ENCODE measurements around the gene USP48.

The USP48 gene

DNA sequence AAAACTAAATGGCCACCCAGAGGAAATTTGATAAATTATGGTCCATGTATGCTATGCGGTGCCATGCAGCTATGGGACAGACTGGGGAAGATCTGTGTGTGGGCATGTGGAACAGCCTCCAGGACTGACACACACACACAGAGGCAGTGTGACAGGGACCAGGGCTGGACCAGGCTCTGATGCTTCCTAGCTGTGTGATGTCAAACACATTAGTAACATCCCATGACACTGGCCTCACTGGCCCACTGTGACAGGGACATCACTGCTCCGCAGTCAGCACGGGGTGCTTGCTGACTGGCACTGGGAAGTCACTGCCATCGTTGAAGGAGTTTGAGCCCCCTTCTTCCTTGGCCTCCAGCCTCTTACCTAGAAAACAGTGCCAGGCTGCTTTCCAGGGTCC is 127.7 kb downstream of the USP48 start:
- no peak for DNase-seq (ENCODE audit: extremely low read depth in 1 of 2, low read depth in 1 of 2)

DNA sequence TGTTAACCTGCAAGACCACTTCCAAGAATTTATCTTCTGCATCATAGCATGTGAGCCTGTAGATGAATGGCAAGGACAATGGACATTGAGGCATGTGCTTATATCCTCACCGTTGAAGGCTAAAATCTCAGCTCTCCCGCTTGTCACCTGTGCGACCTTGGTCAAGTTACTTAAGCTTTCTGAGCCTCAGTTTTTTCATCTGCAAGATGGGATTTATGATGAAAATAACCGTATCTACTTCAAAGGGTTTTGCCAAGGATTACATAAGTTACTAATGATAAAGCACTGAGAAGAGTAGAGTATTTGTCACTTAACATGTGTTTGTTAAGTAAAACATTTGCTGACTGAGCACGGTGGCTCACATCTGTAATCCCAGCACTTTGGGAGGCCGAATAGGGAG is 128.7 kb downstream of the USP48 start:
- no peak for DNase-seq (ENCODE audit: extremely low read depth in 1 of 2, low read depth in 1 of 2)

DNA sequence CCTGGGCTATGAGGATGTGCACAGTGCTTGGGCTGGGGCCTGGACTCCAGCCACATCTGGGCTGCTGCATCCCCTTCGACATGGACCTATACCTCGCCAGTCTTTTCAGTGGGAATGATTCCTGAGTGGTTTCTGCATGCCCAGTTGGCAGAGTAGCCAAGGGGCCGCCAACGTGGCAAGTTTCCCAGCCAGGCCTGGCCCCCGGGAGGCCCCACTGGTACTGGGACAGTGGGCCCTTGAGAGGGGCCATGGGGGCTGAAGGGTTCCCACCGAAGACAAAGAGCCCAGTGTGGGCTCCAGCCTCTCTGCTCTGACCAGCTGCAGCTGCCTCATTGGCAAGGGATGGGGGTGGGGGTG is 129.2 kb downstream of the USP48 start:
- no peak for DNase-seq (ENCODE audit: extremely low read depth in 1 of 2, low read depth in 1 of 2)

DNA sequence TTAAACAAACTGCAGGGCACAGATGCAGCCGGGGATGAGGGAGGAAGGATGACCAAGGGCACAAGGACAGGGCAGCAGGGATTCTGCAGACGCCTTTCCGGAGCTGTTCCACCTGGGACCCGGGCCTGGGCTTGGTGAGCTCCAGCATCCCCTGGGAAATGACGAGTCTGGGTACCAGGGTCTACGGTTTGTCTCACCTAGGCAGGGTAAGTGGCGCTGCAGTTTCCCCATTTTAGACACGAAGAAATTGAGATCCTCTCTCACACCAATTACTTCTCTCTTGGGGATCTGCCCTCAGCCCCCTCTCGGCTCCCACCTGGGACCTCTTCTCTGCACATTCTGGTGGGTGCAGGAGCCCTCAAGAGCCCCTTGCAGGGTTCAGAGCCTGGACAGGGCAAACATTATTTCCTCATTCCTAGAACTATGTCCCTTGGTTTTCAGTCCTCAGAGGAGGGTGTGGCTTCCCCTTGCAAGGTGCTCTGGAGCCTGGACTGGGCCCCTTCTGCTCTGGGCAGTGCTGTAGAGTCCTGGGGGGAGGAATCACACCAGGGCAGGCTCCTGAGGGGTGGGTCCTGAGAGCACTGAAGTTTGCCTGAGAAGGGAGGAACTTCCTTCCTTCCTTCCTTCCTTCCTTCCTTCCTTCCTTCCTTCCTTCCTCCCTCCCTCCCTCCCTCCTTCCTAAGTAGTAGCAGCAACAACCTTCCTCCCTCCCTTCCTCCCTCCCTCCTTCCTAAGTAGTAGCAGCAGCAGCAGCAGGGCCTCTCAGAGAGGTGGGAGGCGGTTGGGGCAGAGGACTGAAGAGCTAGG is 129.8 kb downstream of the USP48 start:
- DNase-seq (ENCODE audit: extremely low read depth in 1 of 2, low read depth in 1 of 2) = no peak

DNA sequence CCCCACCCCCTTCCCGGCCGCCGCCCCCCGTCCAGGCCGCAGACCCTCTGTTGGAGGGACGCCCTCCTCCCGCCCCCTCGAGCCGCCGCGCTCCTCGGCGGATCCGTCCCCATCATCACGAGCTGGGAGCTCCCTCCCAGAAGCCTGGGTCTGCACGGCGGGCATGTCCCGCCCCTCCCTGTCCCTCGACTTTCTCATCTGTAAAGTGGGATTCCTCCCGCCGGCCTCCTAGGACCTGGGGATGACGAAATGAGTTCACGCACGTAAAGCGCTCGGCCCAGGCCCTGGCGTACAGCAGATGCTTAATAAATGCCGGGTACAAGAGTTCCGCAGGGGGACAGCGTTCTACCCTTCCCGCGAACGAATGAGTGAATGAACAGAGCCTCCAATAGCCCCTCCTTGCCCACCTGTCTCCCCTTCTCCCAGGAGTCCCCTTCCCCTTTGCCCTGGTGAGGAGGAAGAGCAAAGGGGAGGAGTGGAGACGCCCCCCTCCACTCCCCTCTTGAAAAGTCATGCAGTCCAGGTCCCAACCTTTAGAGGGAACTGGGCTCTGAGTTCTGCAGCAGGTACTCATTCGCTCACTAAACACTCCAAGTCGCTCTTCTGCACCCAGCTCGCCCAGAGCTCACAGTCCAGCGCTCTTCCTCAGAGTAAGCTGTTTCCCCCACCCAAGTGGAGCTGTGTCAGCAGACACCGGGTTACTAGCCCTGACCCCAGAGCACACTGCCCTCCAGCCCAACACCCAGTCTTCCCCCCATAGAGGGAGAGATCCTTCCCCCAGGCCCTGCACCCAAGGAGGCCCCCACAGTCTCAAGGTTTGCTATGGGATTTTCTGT is 130.6 kb downstream of the USP48 start:
- DNase-seq (ENCODE audit: extremely low read depth in 1 of 2, low read depth in 1 of 2) = no peak

DNA sequence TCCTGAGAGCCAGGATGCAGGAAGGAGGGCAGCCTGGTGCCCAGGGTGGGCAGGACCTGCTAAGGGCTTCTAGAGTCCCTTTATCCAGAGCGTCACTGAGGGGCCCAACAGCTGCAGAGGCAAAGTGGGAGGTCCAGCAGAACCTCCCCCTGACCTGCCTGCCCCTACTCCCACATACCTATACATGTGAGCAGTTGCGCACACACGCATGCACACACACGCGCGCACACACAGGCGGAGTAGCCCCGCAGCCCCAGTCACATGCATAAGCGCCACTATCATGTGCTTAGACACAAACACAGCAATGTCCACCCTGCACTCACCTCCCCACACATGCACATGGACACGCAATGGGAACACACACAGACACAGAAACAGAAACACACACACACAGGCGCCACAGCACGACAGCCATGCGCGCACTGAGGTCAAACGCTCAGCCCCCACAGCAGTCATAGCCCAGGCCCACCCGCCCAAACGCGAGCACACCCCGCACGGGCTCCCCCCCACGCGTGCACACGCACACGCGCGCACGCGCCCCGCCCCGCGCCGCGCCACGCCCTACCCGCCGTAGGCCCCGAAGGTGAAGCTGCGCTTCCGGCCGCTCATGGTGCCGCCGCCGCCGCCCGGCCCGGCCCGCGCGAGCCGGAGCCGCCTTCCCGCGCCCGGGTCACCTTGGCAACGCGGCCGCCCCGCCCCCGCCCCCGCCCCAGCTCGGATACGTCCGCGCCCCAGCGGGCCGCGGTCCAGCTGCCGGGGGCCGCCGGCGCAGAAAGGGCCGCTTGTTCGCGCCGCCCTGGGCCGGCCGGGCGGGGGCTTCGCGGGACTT is 131.5 kb downstream of the USP48 start:
- peak in 1 of 2 donors; percentile 17 for DNase-seq (ENCODE audit: extremely low read depth in 1 of 2, low read depth in 1 of 2)

DNA sequence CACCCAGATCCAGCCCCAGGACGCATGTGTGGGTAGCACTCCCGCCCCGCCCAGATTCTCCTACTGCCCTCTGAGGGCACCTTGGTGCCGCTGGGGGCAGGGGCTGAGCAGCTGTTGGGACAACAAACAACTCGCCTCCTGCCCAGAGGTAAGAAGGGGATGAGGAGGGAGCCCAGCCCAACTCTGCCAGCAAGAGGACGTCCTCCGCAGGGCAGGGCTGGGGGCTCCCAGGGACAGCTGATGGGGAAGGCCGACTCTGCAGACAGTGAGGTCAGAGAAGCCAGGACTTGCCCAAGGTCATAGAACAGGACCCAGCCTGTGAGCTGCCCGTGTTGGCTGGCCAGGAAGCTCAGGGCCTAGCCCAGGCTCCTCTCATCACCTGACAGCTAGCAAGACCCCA is 132.5 kb downstream of the USP48 start:
- no peak for DNase-seq (ENCODE audit: extremely low read depth in 1 of 2, low read depth in 1 of 2)

DNA sequence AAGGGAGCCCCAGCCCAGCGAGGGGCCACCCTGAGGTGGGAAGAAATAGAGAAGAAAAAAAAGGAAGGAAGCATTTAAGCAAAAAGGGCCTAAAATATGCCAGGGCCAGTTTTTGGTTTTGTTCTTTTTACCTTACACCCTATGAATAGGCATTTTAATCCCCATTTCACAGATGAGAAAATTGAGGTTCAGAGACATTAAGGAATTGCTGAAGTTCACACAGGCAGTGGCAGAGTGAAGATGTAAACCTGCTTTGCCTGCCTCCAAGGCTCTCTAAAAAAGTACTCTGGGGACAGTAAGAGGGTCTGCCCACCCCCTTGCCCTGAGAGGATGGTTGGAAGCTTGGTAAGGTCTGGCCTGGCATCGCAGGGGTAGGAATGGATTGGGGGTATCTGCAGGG is 133.6 kb downstream of the USP48 start:
- DNase-seq (ENCODE audit: extremely low read depth in 1 of 2, low read depth in 1 of 2) = no peak

DNA sequence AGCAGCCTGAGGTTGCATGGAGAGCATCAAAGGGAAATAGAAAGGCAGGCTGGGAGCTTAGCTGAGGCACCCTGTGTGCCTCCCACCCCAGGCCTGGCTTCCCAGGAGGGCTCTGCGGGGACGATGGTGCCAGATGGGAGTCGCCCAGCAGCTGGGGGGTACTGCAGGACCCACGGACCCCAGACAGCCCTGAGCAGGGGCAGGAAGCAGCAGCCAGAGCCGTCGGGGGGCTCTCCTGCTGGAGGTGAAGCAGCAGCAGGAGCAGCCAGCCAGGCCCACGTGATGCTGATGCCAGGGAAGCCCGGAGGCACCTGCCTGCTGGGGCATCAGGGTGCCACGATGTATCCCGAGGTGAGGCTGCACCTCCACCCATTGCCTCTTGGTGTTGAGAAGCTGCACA is 134.2 kb downstream of the USP48 start:
- no peak for DNase-seq (ENCODE audit: extremely low read depth in 1 of 2, low read depth in 1 of 2)

DNA sequence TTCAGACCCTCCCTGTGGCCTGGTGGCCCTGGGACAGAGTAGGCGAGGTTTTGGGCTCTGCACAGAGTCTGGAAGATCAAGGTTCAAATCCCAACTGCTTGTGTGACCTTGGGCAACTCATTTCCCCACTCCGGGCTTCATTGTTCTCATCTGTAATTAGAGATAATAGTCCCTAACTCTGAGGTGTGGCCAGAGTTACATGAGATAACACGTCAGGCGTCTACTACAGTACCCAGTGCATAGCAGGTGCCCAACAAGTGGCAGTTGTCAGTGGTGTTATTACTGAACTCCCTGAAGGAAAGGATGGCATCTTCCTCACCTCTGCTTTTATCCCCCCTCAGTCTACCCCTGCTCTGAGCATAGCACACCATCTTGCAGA is 134.6 kb downstream of the USP48 start:
- DNase-seq (ENCODE audit: extremely low read depth in 1 of 2, low read depth in 1 of 2) = no peak

DNA sequence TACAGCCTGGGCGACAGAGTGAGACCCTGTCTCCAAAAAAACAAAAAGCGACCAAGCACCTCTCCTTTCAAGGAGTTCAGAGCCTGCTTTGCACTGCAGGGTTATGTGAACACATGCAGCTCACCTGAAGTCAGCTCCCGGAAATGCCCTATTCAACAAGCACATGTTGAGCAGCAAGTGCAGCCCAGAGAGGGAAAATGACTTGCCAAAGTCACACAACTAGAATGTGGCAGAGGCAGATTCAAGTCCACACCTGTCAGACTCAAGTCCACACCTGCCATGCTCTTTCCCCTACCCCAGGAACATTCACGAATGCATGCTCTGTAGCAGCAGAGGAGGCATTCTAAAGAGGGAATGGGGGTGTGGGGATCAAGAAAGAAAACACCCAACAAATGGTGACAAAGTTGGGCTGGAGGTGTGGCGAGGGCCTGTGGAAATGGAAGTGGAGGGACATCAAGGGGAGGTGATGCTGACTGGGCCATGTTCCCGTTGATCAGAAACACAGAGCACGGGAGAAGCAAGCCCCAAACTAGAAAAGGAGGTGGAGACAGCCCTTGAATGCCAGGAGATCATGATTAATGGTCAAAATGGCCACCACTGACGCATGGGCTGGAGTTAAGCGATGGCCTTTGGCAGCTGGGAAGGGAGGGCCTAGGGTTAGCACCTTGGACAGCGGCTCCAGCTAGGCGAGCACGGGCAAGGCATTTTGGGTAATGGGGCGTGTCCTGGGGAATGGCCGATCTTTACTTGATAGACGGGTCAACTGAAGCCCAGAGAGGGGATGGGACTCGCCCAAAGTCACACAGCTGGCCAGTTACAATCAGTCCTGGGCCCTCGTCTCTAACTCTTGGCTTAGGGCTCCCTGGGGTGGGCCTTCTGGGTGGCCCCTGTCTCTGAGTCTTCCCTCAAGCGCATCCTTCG is 135.3 kb downstream of the USP48 start:
- DNase-seq (ENCODE audit: extremely low read depth in 1 of 2, low read depth in 1 of 2) = no peak

DNA sequence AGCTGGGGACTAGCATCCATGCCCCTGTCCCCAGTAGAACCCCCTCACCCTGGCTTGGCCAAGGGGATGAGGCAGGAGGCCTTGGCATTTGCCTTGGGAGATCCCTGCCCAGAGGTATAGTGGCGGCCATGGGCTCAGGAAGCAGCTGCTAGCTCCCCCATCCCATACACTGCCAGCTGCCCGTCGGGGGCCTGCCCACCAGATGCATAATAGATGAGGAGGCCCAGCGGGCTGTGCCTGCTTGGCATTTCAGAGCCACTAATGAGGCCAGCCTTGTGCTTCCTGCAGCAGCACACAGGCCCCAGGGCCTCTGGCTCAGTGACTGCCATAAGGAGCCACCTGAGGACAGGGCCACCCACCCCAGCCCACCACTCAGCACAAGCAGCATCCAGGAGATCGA is 137.4 kb downstream of the USP48 start:
- no peak for DNase-seq (ENCODE audit: extremely low read depth in 1 of 2, low read depth in 1 of 2)

DNA sequence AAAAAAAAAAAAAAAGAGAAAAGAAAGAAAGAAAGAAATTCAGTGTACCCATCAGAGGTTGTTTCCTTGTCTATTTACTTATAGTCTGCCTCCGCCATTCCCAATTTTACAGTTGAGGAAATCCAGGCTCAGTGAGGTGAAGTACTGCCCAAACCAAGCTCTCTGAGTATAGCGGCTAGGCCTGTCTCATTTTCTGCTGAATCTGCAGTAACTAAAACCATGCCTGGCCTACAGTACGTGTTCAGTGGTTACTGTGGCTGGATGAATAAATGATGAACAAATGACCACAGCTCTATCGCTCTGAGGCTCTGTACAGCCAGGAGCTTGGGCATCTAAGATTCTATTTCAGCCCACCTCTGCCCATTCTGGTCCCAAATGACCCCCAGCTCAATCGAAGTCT is 138.0 kb downstream of the USP48 start:
- DNase-seq (ENCODE audit: extremely low read depth in 1 of 2, low read depth in 1 of 2) = no peak

DNA sequence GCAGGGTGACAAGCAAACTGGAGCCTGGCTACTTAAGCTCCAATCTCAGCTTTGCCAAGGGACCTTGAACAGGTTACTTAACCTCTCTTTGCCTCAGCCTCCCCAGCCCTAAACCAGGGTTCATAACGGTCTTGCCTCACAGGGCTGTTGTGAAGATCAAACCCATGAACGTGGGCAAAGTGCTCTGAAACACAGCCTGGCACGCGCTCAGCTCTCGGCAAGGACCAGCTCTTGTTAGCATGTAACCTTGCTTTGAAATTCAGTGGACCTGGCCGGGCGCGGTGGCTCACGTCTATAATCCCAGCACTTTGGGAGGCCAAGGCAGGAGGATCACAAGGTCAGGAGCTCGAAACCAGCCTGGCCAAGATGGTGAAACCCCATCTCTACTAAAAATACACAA is 138.6 kb downstream of the USP48 start:
- DNase-seq (ENCODE audit: extremely low read depth in 1 of 2, low read depth in 1 of 2) = no peak

DNA sequence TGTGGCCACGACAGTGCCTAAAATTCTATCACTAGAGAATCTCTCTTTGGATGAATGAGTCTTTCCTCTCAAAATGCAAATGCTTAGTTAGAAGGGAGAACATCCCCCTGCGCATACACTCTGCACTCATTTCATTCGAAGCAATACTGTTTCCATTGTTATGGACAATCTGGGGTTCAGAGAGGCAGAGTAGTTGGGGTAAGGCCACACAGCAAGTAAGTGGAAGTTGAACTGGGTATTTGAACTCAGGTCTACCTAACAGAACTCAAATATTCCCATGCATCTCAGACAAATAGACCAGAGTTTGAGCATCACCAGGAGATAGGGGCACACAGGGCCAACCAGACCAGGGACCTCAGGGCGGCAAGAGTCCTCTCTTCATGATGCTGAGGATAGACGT is 139.3 kb downstream of the USP48 start:
- no peak for DNase-seq (ENCODE audit: extremely low read depth in 1 of 2, low read depth in 1 of 2)

DNA sequence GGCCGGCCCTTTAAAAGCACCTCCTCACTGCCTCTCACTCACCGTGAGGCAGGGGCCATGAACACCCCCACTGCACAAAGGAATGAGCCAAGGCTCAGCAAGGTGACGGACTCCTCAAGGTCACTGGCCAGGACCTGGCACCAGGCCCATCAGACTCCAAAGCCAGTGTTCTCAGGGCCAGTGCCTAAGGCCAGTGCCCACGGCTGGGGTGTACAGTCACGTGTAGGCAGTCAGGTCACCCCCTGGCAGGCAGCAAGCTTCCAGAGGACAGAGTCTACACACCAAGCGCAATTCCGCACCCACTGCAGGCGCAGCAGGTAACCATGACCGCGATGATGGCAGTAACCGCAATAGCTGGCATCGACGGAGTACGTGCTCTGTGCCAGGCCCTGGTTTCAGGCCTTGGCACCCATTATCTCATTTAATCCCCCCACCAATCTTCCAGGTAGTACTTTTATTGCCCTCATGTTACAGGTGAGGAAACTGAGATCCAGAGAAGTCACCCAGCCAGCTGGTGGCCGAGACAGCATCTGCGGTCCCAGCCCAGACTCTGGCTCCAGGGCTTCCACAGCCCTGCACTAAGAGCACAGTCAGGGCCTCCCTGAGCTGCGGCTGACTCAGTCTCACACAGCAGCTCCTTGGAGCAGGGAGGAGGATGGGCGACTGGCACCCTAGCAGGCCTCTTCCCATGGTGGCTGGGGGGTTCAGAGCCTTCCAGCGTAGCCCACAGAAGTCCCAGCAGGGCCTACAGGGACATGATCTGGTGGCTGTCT is 140.8 kb downstream of the USP48 start:
- DNase-seq (ENCODE audit: extremely low read depth in 1 of 2, low read depth in 1 of 2) = no peak

DNA sequence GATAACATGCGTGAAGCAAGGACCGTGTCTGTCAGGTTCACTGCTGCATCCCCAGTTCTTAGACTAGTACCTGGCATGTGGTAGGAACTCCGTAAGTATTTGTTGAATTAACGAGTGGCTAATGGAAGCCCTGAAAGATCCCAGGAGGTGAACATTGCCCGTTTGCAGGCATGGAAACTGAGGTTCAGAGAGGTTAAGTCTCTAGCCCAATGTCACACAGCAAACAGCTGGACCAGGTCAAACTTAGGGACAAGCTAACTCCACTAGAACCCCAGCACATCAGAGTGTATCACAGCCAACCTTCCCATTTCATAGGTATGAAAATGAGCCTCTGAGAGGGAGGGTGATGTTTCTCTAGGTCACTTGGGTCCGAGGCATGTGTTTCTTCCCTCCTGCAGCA is 141.4 kb downstream of the USP48 start:
- no peak for DNase-seq (ENCODE audit: extremely low read depth in 1 of 2, low read depth in 1 of 2)

DNA sequence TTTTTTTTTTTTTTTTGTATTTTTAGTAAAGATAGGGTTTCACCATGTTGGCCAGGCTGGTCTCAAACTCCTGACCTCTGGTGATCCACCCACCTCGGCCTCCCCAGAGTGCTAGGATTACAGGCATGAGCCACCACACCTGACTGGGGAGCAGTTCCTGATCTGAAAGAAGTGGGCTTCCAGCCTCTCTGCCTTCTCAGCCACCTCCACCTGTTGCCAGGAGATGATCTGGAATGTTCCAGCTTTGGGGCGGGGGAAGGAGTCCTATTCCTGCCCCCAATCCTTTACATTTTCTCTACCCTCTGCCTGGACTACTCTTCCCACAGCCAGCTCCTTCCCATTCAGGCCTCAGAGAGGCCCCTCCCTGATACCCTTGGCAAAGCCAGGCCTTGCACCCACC is 141.9 kb downstream of the USP48 start:
- no peak for DNase-seq (ENCODE audit: extremely low read depth in 1 of 2, low read depth in 1 of 2)

DNA sequence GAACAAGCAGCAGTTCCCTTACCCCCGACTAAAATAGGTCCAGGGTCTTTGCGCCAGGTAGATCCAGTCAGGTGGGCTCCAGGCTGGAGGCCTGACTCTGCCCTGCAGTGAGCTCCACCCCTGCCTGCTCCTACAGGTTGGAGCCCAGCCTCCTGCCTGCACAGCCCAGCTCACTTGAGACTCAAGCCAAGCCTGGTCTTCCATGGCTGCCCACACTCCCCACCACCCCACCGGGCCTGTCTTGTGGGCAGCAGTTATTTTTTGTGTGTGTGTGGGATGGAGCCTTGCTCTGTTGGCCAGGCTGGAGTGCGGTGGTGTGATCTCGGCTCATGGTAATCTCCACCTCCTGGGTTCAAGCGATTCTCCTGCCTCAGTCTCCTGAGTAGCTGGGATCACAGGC is 142.3 kb downstream of the USP48 start:
- no peak for DNase-seq (ENCODE audit: extremely low read depth in 1 of 2, low read depth in 1 of 2)

DNA sequence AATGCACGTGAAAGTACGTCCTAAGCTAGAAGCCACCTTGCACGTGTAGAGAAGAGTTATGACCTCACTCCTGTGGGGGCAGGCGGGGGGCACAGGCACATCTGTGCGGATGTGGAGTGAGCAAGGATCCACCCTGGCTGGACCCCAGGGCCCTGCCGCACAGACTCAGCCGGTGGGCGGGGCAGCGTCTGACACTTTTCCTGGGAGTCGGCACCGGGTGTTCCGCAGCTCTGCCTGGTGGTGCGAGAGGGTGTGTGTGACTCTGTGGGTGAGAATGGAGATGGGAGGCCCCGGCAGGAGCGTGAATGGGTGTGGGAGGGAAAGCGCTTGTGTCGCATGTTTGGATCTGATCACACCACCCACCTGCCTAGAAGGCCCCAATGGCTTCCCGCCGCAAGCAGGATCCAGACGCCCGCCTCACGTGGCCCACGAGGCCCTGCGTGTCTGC is 143.3 kb downstream of the USP48 start:
- DNase-seq (ENCODE audit: extremely low read depth in 1 of 2, low read depth in 1 of 2) = no peak

Data from activated CD8-positive, alpha-beta memory T cell treated with anti-CD3 and anti-CD28 coated beads for 1 hour (primary cell).